Omental fat pad (tissue), 4 donors: ENCODE results near the gene S100PBP. TPM values are rescaled to one million over a fixed set of nuclear protein-coding genes. Genes with fewer than 3 reads are reported as not detected.
"Not testable (repeated sequence)": the region's sequence is repeated elsewhere in the genome, so short reads cannot be mapped to it uniquely, and the experiment has no call there.

ENCODE experiments used
- ATAC-seq: fragments of 150-250 bp; one replicate; pipeline ENCODE4 v1.9.1; 2016; ENCODE audit warnings: mild to moderate bottlenecking, moderate library complexity; ENCODE audit not compliant: low FRiP score
- DNase-seq: peaks from one replicate; pipeline ENCODE4 v3.0.0-alpha.2; 2019; ENCODE audit warnings: low spot score
- total RNA-seq, 4 donors: library from RNA; depleted of rRNA; stranded (reverse); fragments of >200 nt; gene quantifications; one replicate each; pipeline ENCODE4 v1.1.0, GENCODE V29; 2016
- TF ChIP-seq, protein P1 (sequence below), 3 donors: fragments of 450-650 bp; IDR thresholded peaks; one replicate each; pipeline ENCODE4 v1.5.1; 2016 to 2017; ENCODE audit warnings: antibody characterized with exemption in 3 of 3, mild to moderate bottlenecking in 3 of 3, moderate library complexity in 2 of 3

The S100PBP gene
- total RNA-seq, 4 donors from 2014 or later, result 20.4 to 47.6 (median 28.4) TPM

DNA sequence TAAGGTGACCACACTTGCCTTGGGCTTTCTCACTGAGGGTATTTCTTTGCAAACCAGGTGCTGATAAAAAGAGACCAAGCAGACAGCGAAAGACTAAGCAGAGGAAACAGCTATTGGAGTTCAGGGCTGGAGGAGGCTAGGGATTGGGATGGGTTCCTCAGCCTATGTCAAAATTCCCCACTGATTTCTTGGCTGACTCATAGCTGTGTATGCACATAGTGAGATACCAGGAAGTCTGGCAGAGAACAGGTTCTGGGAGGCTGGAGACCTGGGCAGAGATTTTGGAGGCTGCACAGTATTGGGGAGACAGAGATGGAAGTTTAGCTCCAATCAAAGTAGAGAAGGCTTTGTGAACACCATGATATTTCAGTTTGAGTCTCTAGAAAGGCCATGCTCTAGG lies 25.6 kb upstream of the S100PBP start:
- DNase-seq, result no peak
- peak; percentile 72 for ATAC-seq
- TF ChIP-seq, protein P1, sequence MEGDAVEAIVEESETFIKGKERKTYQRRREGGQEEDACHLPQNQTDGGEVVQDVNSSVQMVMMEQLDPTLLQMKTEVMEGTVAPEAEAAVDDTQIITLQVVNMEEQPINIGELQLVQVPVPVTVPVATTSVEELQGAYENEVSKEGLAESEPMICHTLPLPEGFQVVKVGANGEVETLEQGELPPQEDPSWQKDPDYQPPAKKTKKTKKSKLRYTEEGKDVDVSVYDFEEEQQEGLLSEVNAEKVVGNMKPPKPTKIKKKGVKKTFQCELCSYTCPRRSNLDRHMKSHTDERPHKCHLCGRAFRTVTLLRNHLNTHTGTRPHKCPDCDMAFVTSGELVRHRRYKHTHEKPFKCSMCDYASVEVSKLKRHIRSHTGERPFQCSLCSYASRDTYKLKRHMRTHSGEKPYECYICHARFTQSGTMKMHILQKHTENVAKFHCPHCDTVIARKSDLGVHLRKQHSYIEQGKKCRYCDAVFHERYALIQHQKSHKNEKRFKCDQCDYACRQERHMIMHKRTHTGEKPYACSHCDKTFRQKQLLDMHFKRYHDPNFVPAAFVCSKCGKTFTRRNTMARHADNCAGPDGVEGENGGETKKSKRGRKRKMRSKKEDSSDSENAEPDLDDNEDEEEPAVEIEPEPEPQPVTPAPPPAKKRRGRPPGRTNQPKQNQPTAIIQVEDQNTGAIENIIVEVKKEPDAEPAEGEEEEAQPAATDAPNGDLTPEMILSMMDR (IDR thresholded peaks at IDR 0.05), result no peak

DNA sequence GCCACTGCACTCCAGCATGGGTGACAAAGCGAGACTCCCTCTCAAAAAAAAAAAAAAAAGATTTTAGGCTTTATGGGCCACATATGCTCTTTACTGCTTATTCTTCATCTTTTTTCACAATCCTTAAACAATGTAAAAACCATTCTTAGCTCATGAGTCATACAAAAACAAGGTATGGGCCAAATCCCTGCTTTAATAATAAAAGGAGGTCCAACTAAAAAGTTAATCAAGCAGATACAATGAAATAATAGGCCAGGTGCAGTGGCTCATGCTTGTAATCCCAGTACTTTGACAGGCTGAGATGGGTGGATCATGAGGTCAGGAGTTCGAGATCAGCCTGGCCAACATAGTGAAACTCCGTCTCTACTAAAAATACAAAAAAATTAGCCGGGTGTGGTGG lies 21.7 kb upstream of the S100PBP start:
- DNase-seq, ATAC-seq: not testable (repeated sequence)

DNA sequence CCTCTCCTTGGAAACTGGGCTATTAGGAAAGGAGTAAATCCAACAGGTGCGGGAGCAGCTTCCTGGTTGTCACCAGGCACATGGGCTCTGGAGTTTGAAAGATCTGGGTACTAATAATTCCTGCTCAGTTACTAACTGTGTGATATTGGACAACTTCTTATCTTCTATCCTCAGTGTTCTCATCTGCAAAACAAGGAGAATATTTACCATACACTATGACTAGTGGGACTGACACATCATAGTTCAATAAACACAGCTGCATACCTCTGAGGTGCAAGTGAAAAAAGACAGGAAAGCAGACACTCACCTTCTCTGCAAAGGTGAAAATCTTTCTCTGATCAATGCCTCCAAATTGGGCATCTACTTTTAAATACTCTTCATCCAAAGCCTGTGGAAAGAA lies 20.0 kb upstream of the S100PBP start:
- TF ChIP-seq, protein P1 (IDR thresholded peaks at IDR 0.05), result no peak
- ATAC-seq (no peak), DNase-seq (no peak)

DNA sequence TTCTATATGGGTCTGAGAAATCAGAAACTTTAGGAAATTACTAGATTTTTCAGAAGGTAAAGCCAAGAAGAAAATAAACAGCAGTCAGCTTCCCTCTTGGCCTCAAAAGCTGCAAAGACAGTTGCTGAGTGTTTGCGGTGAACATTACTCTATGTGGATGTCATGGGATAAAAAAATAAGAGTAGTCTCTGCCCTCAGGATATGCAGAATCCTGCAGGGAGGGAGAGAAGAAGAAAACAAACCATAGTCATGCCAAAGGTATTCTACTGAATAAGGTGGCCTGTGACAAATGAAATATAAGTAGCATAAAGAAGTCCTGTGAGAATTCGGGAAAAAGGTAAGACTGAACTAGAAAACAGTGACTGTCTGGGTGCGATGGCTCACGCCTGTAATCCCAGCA lies 19.3 kb upstream of the S100PBP start:
- ATAC-seq (no peak), DNase-seq (no peak)
- TF ChIP-seq, protein P1 (IDR thresholded peaks at IDR 0.05), result no peak

- DNase-seq (no peak), ATAC-seq (no peak)
- TF ChIP-seq, protein P1 (IDR thresholded peaks at IDR 0.05), result no peak
Measured at GRCh38 chr1:32798679-32799416, 18.6 kb upstream of the S100PBP start.

GRCh38 chr1:32801096-32801715 lies 16.2 kb upstream of the S100PBP start:
- ATAC-seq, result no peak
- no peak for DNase-seq

DNA sequence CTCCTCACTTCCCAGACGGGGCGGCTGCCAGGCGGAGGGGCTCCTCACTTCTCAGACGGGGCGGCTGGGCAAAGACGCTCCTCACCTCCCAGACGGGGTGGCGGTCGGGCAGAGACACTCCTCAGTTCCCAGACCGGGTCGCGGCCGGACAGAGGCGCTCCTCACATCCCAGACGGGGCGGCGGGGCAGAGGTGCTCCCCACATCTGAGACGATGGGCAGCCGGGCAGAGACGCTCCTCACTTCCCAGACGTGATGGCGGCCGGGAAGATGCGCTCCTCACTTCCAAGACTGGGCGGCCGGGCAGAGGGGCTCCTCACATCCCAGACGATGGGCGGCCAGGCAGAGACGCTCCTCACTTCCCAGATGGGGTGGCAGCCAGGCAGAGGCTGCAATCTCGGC lies 13.0 kb upstream of the S100PBP start:
- ATAC-seq, DNase-seq: not testable (repeated sequence)

More at GRCh38 chr1:32801096-32801715, 16.2 kb upstream of the S100PBP start:
- TF ChIP-seq, protein P1 (IDR thresholded peaks at IDR 0.05), result no peak

DNA sequence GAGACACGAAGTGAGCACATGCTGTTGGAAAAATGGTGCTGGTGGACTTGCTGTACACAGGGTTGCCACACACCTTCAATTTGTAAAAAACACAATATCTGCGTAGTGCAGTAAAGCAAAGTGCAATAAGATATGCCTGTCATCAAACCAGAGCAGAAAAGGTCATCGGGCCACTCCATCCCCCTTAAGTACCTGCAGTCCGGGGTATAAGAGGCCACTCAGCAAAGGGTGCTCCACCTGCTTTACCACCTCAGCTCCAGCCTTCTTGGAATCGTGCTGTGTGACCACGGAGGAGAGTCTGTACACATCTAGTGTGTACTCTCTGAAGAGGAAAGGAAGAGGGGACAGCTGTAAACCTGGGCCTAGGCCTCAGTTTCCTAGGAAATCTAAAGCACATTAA lies 11.2 kb upstream of the S100PBP start:
- TF ChIP-seq, protein P1 (IDR thresholded peaks at IDR 0.05), result no peak
- no peak for DNase-seq
- no peak for ATAC-seq
